HG02840 (cell line): ENCODE results near the gene SCG3.

ENCODE experiments used
- ATAC-seq: cut with Tn5 transposase; IDR thresholded peaks from one replicate; pipeline ENCODE4 v1.9.1; 2021; ENCODE audit warnings: mild to moderate bottlenecking, moderate library complexity, moderate number of reproducible peaks; ENCODE audit not compliant: unreplicated experiment, low FRiP score

The SCG3 gene

GRCh38 chr15:51724673-51725072 is 43.4 kb downstream of the SCG3 start:
- no peak for ATAC-seq

DNA sequence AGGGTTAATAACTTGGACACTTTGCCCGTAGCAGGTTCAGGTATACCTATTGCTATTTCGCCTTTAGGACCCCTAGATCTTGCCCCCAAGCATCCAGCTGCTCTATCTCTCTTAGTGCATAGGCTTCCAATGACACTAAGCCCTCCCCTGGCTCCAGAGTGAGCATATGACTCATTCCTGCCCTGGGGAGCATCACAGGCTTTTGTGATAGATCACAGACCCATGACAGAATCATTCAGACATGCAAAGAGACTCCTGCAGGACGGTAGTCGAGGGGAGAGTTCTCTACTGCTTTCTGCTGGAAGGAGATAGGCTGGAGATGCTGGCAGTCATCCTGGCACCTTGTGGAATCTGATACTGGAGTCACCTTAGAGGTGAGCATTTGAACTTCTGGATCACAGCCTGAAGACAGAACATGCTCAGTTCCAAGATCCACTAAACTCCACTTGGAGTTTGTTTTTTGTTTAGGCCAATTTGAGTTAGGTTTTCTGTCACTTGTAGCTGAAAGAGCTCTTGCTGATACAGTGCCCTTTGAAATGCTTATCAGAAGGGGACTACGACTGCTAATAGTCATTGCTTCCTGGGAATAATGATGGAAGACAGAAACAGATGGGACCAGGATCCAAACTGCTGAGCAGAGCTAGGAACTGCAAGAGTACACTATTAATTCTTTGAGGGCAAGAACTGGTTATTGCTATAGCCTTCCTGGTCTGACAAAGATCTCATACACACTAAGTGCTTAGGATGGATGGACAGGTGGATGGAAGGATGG is 45.2 kb downstream of the SCG3 start:
- ATAC-seq: peak; percentile 70

- ATAC-seq: no peak
Observed at GRCh38 chr15:51727141-51727897, 46.0 kb downstream of the SCG3 start.

- peak; percentile 57 for ATAC-seq
Observed at GRCh38 chr15:51731549-51732267, 50.4 kb downstream of the SCG3 start.

- no peak for ATAC-seq
Observed at GRCh38 chr15:51732646-51733045, 51.3 kb downstream of the SCG3 start.

- no peak for ATAC-seq
Observed at GRCh38 chr15:51735228-51736010, 54.1 kb downstream of the SCG3 start.

DNA sequence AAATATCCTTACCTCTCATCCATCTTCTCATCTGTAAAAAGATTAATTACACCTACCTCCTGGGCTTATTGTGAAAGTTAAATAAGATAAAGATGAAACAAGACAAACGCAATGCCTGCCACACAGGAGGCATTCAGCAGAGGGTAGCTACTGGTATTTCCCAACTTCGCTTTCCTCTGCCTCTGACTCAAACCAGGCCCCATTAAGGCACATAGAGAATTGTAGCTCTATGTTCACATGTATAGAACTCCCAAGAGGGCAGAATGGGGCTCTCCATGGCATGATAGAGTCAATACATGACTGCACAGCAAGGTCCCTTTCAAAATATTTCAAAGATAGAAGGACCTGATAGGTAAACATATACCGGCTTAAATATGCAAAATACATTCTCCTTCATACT is 54.8 kb downstream of the SCG3 start:
- no peak for ATAC-seq

- ATAC-seq: peak; percentile 22
Observed at GRCh38 chr15:51736751-51737521, 55.6 kb downstream of the SCG3 start.

DNA sequence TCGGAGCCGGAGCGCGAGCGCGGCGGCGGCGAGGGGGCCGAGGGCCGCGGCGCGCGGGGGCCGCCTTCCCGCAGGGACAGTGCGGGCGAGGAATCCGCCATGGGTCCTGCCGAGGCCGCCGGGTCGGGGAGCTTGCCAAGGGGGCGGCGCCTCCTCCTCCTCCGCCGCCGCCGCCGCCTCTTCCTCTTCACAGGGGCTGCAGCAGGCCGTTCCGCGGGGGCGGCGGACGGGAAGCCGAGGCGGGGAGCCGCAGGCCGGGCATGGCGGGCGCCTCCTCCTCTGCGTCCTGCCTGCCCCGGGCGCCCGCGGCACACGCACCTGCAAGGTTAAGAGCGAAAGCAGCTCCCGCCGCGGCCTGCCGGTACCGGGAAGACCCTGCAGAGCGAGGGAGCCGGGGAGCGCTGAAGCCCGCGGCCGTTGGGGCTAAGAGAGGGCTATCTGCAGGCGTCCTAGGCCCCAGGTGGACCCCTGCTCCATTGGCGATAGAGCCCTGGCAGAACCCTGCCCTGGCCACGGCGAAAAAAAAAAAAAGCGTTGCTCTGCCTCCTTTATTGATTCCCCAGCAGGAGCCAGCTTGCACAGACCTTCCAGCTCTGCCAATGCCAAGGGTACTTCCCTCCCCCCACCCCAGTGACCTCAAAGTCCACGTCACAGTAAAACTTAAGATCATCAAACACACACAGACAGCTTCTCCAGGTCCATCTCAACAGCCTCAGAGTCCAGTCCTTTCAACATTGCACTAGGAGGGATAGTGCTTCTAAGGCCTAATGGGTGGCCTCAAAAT is 56.4 kb downstream of the SCG3 start, which contains the start of gene LYSMD2:
Gene LYSMD2 (minus strand): TSS at position 134 of the 784 bp plus-strand sequence. CDS start 33 bp downstream, at position 101.
- ATAC-seq: peak; percentile 40

GRCh38 chr15:51738553-51738952 is 57.2 kb downstream of the SCG3 start:
- no peak for ATAC-seq

- no peak for ATAC-seq
Observed at GRCh38 chr15:51739061-51739712, 57.9 kb downstream of the SCG3 start.

DNA sequence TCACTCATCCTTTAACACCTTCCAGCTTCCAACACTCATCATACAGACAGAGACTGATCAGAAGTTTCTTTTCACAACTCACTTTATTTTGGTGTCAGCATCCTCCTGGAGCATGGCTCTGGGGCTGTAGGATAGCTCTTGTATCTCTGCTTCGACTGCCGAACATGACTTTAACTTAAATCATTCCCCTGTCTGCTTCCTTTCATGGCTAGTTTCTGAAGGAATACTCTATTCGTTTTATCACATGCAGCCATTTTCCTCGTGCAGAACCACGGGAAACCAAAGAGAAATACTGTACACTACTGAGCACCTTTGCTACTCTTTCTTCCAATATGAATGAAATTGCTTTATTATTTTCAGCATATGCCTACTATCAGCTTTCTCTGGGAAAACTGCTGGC is 68.0 kb downstream of the SCG3 start:
- no peak for ATAC-seq

- no peak for ATAC-seq
Observed at GRCh38 chr15:51750186-51750585, 68.9 kb downstream of the SCG3 start.

- peak; percentile 69 for ATAC-seq
Observed at GRCh38 chr15:51750792-51751696, 69.7 kb downstream of the SCG3 start, which contains the start of gene TMOD2. TMOD2 (plus strand) TSS chr15:51751597; CDS start chr15:51766442, 14,845 bp downstream.

DNA sequence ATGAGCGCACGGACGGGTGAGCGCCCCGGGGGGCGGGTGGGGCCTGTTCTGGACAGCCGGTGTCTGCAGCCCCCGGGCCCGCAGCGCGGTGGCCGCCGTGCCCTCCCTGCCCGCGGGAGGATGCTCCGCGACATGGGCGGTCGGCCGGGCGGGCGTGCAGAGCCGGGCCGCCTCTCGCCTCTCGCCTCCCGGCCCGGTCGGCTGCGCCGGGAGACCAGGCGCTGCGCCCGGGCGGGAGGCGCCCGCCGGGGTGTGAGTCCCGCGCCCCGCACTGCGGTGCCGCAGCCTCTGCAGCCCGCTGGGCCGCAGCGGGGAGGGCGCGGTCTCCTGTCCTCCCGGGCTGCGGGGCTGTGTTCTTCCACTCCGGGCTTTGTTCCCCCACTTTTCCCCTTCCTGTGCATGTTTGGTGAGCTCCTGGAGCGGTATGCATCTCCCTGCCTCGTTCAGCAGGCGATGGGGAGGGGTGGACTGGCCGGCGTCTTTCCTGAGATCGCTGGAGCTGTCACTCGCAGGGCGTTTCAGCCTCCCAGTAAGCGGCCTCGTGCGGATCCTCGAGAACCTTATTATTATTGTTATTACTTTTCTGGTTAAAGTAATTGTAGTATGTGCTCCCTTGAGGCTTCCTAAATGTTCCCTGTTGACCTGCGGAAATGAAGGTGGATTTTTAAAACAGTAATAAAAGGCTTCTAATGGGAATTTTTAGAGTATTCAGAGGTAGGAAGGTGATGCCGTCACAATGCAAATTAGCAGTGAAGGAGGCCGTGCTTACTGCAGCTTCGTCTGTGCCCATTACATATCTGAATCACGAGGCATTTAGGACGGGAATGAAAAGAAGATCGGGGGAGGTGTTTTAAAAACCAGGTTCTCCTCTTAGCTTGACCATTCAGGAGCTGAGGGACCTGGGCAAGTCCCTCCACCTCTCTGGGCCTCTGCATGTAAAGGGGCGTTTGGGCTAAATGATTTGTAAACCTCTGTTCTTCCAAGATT is 70.7 kb downstream of the SCG3 start:
- peak; percentile 32 for ATAC-seq

DNA sequence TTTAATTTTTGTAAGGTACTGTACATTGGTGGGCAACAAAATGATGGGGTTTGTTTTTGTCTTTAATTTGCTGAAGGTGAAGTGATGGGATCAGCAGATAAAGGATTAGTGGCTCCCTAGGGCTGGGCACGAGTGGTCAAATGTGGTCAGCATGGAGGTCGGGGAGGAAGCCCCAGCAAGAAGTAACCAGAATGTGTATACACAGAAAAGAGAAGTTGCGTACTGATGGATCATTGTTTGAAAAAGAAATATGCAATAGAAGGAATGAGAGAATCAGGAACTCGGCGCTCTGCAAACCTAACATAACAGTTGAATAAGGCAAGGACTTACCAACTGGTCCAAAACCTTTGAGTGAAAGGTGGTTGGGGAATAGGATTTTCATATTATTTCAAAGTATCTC is 71.6 kb downstream of the SCG3 start:
- ATAC-seq: no peak
